Esophagus muscularis mucosa (tissue), 4 donors: ENCODE measurements around the gene EGFL7. TPM values are rescaled to one million over a fixed set of nuclear protein-coding genes. Genes with fewer than 3 reads are reported as not detected.

Experiments used
- DNase-seq: peaks from one replicate; pipeline ENCODE4 v3.0.0-alpha.2; 2017; ENCODE audit errors: extremely low spot score
- H3K27ac ChIP-seq, 4 donors: fragments of 200-600 bp; sonication (generic); replicated peaks in 1 of 4; 1 replicate in 3 of 4; 2 replicates in 1 of 4; pipeline ENCODE4 v1.5.1; 2016 to 2019; ENCODE audit warnings: mild to moderate bottlenecking in 1 of 4
- H3K27me3 ChIP-seq, 4 donors: fragments of 200-600 bp; sonication (generic); one replicate each; pipeline versions ENCODE4 v1.5.1 to v1.6.0; 2016 to 2019
- H3K36me3 ChIP-seq, 4 donors: fragments of 200-600 bp; sonication (generic); one replicate each; pipeline ENCODE4 v1.5.1; 2016 to 2019
- H3K4me1 ChIP-seq, 4 donors: fragments of 200-600 bp; sonication (generic); one replicate each; pipeline ENCODE4 v1.5.1; 2016 to 2019
- H3K4me3 ChIP-seq, 4 donors: fragments of 200-600 bp; sonication (generic); 1 replicate in 2 of 4; 2 replicates in 2 of 4; pipeline ENCODE4 v1.5.1; 2016 to 2019; ENCODE audit warnings: mild to moderate bottlenecking in 4 of 4, moderate library complexity in 1 of 4
- H3K9me3 ChIP-seq, 4 donors: fragments of 200-600 bp; sonication (generic); 1 replicate in 3 of 4; 2 replicates in 1 of 4; pipeline ENCODE4 v1.5.1; 2016 to 2019
- EP300 ChIP-seq: sonication (generic); formaldehyde crosslinking; IDR thresholded peaks from one replicate; pipeline ENCODE4 v1.6.1; 2017; ENCODE audit warnings: antibody characterized with exemption
- POLR2A ChIP-seq: fragments of 450-650 bp; IDR thresholded peaks from one replicate; pipeline ENCODE4 v1.6.1; 2017; ENCODE audit warnings: antibody characterized with exemption, moderate library complexity, mild to moderate bottlenecking, low read depth
- POLR2AphosphoS5 ChIP-seq, 2 donors: sonication (generic); formaldehyde crosslinking; IDR thresholded peaks; one replicate each; pipeline ENCODE4 v1.6.1; 2017; ENCODE audit warnings: antibody characterized with exemption in 2 of 2
- WGBS: methylation state at CpG from one replicate; pipeline ENCODE4 v1.1.5; 2018; 5-methylcytosine and 5-hydroxymethylcytosine counted together
- intact Hi-C: fragments of 100-400 bp; cut with DNase I; formaldehyde crosslinking; loops from one replicate; pipeline ENCODE4 v1.15.1; 2023
- total RNA-seq, 4 donors: library from RNA; depleted of rRNA; stranded (reverse); fragments of >200 nt; gene quantifications; one replicate each; pipeline versions ENCODE4 v1.1.0 to v1.2.1, GENCODE V29; 2016
- TF ChIP-seq, protein P1 (sequence below), 3 experiments: fragments of 200-600 bp in 2 of 3; fragments of 450-650 bp in 1 of 3; sonication (generic) in 2 of 3; IDR thresholded peaks; one replicate each; pipeline ENCODE4 v1.5.1; 2017 to 2019; ENCODE audit warnings: antibody characterized with exemption in 3 of 3, mild to moderate bottlenecking in 2 of 3, moderate library complexity in 1 of 3

EGFL7 gene
- total RNA-seq, 4 donors from 2014 or later: 33.2 to 134 (median 78.7) TPM

DNA sequence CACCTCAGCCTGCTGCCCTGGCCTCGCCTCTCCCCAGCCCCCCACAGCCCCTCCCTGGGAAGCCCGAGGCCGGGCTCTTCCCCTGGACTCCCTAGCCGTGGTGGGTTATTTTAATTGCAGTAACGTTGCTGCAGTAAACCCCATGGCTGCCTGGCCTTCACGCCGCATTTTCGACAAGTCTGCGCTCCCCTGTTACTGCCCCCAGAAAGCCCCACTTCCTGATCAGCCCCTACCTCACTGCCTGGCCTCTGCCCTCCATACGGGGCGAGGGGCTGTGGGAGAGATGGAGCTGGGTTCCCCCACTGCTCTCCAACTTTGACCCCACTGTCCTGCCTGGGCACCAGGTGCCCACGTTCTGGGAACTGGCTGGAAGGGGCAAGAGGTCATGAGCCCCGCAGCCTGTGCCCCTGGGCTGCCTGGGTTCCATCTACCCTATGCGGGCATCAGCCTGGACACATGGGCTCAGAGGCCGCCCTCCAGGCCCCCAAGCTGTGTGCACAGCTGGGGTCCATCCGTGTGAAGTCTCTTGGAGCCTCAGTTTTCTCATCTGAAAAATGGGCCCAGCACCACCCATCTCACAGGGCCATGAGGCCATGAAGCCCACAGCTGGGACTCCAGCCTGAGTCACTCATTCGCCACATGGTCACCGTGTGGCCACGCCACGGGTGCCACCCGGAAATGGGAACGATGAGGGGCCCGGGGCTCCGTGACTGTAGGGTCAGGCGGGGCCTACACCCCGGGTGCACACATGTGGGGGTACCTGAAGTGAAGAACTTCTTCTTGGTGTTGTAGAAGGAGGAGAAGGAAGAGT lies 11.5 kb downstream of the EGFL7 start:
- intact Hi-C loops: no loop called here

GRCh38 chr9:136674786-136675349 lies 12.2 kb downstream of the EGFL7 start:
- peaks cover 0 to 20% (median 0%) of the 10 kb centered on the region in 4 donors for H3K27me3 ChIP-seq
- H3K9me3 ChIP-seq: no peaks in the 10 kb centered on the region
- H3K36me3 ChIP-seq: peaks cover 8 to 64% (median 48%) of the 10 kb centered on the region in 4 donors
- H3K4me1 ChIP-seq: peaks cover 5 to 35% (median 13%) of the 10 kb centered on the region in 4 donors
- H3K27ac ChIP-seq: no peak overlapping the region
- intact Hi-C loops: no loop called here
- H3K4me3 ChIP-seq: no peak overlapping the region
- 66% methylated on average over 10 of the region's 11 CpGs for WGBS
- DNase-seq: no peak
- TF ChIP-seq, protein P1, sequence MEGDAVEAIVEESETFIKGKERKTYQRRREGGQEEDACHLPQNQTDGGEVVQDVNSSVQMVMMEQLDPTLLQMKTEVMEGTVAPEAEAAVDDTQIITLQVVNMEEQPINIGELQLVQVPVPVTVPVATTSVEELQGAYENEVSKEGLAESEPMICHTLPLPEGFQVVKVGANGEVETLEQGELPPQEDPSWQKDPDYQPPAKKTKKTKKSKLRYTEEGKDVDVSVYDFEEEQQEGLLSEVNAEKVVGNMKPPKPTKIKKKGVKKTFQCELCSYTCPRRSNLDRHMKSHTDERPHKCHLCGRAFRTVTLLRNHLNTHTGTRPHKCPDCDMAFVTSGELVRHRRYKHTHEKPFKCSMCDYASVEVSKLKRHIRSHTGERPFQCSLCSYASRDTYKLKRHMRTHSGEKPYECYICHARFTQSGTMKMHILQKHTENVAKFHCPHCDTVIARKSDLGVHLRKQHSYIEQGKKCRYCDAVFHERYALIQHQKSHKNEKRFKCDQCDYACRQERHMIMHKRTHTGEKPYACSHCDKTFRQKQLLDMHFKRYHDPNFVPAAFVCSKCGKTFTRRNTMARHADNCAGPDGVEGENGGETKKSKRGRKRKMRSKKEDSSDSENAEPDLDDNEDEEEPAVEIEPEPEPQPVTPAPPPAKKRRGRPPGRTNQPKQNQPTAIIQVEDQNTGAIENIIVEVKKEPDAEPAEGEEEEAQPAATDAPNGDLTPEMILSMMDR (IDR thresholded peaks at IDR 0.05): no peak
- peak in 1 of 2 donors; percentile 46 for TF ChIP-seq POLR2AphosphoS5 (IDR thresholded peaks at IDR 0.05)
- TF ChIP-seq EP300: no peak

More for the DNA sequence above, 11.5 kb downstream of the EGFL7 start:
- Histone ChIP-seq H3K9me3 (no peaks in the 10 kb centered on the region), H3K27me3 (peaks cover 0 to 27% (median 0%) of the 10 kb centered on the region in 4 donors), H3K4me3 (no peak overlapping the region), H3K36me3 (peaks cover 8 to 71% (median 48%) of the 10 kb centered on the region in 4 donors), H3K27ac (no peak overlapping the region), H3K4me1 (peaks cover 5 to 31% (median 11%) of the 10 kb centered on the region in 4 donors)
- DNase-seq: no peak
- TF ChIP-seq EP300: no peak
- TF ChIP-seq, protein P1 (IDR thresholded peaks at IDR 0.05): no peak
- no peak for TF ChIP-seq POLR2A
- TF ChIP-seq POLR2AphosphoS5 (IDR thresholded peaks at IDR 0.05): no peak
- 74% methylated on average over 15 of the region's 26 CpGs for WGBS

DNA sequence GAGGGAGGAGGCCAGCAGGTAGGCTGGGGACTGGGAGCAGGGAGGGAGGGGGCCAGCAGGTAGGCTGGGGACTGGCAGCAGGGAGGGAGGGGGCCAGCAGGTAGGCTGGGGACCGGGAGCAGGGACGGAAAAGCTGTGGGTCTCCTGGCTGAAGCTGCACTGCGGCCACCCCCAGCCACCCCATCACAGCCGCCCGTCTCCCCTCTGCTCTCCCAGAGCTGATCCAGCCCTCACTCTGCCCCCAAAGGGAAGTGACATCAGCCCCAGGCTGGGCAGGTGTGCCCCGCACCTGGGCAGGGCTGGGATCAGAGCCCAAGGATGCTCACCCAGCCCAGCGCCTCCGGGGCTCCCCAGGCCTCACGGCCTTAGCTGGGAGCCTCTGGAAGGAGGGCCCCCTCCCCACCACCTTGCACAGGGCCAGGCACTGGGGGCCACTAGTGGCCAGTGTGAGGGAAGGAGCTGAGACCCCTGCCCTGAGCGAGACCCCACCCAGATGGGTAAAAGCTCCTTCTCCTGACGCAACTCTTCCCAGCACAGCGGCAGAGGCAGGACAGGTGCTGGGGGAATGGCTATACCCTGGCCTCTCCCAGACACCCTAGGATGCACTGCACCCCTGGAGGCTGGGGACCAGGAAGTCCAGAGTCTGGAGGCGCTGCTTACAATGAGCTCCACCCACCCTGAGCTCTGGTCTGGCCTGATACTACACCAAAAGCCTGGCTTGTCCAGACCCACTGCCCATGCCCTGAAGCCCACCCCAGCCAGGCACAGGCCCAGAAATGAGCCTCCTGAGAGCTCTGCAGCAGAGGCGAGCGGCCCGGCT lies 13.0 kb downstream of the EGFL7 start:
- Histone ChIP-seq H3K36me3 (peaks cover 8 to 56% (median 48%) of the 10 kb centered on the region in 4 donors), H3K27ac (peak overlapping the region in 1 of 4 donors; percentile 14), H3K27me3 (peaks cover 0 to 12% (median 0%) of the 10 kb centered on the region in 4 donors), H3K4me3 (no peak overlapping the region), H3K4me1 (peaks cover 5 to 32% (median 15%) of the 10 kb centered on the region in 4 donors), H3K9me3 (no peaks in the 10 kb centered on the region)
- intact Hi-C loops: no loop called here
- TF ChIP-seq POLR2AphosphoS5 (IDR thresholded peaks at IDR 0.05): peak in 1 of 2 donors; percentile 39
- TF ChIP-seq, protein P1 (IDR thresholded peaks at IDR 0.05): no peak
- DNase-seq: no peak
- WGBS: 94% methylated on average over 8 of the region's 16 CpGs

GRCh38 chr9:136676297-136676794 lies 13.6 kb downstream of the EGFL7 start:
- Histone ChIP-seq H3K4me1 (peaks cover 4 to 27% (median 14%) of the 10 kb centered on the region in 4 donors), H3K27ac (no peak overlapping the region), H3K36me3 (peaks cover 8 to 52% (median 48%) of the 10 kb centered on the region in 4 donors), H3K27me3 (peaks cover 0 to 5% (median 0%) of the 10 kb centered on the region in 4 donors), H3K4me3 (no peak overlapping the region), H3K9me3 (no peaks in the 10 kb centered on the region)
- DNase-seq: no peak
- 100% methylated on average over 6 of the region's 13 CpGs for WGBS
- intact Hi-C loops: no loop called here
- no peak for TF ChIP-seq POLR2A
- peak in 1 of 2 donors; percentile 29 for TF ChIP-seq POLR2AphosphoS5 (IDR thresholded peaks at IDR 0.05)
- no peak for TF ChIP-seq EP300
- TF ChIP-seq, protein P1 (IDR thresholded peaks at IDR 0.05): no peak
